Activated effector memory CD4-positive, alpha-beta T cell treated with Interleukin-2 at 50 U/mL for 16 hours (primary cell): ENCODE measurements around the gene VSNL1.
"Not testable (repeated sequence)": the region's sequence is repeated elsewhere in the genome, so short reads cannot be mapped to it uniquely, and the experiment has no call there.

Experiments
- DNase-seq: peaks from one replicate; pipeline ENCODE4 v3.0.0-alpha.2; 2020

Gene VSNL1

GRCh38 chr2:17543131-17543660, 2.7 kb downstream of the VSNL1 start:
- no peak for DNase-seq

GRCh38 chr2:17543848-17544247, 3.4 kb downstream of the VSNL1 start:
- no peak for DNase-seq

DNA sequence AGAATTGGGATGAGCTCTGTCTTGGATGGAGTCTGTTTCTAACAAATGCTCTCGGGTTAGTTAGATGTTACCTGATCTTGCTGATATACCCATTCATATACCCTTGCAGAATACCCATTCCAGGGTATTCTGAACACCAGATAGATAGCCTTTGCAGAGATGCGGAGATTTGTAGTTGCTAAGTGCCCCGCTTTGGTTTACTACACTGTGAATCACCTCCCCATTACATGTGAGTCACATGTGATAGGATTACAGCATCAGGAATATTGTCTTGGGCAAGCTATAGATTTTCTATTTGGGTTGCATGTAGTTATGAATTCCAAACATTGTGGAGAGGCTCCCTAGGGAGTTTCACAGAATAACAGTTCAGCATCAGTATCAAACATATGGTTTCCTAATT, 3.8 kb downstream of the VSNL1 start:
- DNase-seq: no peak

- no peak for DNase-seq
Observed at GRCh38 chr2:17545680-17546613, 5.5 kb downstream of the VSNL1 start.

DNA sequence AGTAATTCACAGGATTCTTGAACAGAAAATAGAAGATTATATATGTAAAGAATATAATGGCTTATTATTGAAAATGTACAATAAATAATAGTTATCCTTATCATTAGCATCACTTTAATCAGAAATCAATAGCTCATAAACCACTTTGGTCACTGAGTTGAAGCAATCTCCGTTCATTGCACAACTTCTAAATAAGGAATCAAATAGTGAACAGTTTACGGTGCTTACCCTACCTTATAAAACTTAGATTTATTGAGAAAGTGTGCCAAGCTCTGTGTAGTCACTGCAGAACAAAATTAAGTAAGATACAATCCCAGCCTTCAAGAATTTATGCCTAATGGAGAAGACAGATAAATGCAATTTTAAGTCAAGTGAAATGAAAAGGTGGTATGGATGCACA, 6.7 kb downstream of the VSNL1 start:
- DNase-seq: no peak

- no peak for DNase-seq
Observed at GRCh38 chr2:17547737-17548136, 7.2 kb downstream of the VSNL1 start.

DNA sequence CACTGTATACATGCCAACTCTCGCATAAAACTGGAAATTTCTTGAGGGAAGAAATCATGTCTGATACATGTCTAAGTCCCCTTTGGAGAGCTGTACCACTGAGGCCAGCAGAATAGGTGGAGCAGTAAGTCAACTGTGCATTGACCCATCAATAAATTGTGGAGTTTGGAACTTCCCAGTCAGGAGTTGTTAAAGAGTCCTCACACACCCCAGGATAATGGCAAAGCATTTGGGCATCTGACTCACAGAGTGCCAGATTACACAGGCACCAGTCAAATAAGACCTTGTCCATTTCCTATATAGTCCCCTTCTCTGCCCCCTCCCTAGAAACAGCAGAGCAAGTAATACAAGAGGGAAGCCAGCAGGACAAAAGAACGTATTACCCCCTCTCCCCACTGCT, 10.4 kb downstream of the VSNL1 start:
- no peak for DNase-seq

- DNase-seq: no peak
Observed at GRCh38 chr2:17555150-17555549, 14.7 kb downstream of the VSNL1 start.

- DNase-seq: no peak
Observed at GRCh38 chr2:17557596-17557995, 17.1 kb downstream of the VSNL1 start.

DNA sequence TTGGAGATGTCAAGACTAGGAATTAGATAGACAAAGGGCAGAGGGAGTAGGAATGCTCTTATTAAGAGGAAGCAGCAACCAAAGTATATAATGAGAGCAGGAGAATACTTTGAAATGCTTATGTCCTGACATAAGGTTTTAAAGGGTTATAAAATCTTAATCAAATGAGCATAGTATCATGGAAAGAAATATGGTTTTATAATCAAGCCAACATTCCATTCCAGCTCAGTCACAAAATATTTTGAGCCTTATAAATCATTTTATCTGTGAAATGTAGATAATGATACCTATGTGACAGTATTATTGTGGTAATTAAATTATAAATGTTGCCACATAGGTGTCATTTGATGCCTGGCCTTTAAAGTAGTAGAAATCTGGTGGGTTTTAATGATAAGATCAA, 17.6 kb downstream of the VSNL1 start:
- DNase-seq: no peak

- DNase-seq: no peak
Observed at GRCh38 chr2:17558878-17559277, 18.4 kb downstream of the VSNL1 start.

- DNase-seq: not testable (repeated sequence)
Observed at GRCh38 chr2:17565726-17566125, 25.2 kb downstream of the VSNL1 start.

DNA sequence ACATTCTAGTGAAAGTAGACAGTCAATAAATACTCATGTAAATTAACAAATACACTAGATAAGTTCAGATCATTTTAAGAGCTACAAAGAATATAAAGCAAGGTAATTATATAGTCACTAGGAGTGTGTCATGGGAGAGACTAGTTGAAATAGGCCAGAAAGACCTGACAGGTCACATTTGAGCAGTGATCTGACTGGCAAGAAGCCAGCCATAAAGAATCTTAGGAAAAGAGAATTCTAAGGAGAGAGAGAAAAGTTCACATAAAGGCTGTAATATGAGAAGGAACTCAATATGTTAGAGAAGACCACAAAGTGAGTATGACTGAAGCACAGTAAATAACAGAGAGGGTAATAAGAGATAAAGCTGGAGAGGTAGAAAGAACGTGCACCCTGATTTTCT, 31.2 kb downstream of the VSNL1 start:
- no peak for DNase-seq

DNA sequence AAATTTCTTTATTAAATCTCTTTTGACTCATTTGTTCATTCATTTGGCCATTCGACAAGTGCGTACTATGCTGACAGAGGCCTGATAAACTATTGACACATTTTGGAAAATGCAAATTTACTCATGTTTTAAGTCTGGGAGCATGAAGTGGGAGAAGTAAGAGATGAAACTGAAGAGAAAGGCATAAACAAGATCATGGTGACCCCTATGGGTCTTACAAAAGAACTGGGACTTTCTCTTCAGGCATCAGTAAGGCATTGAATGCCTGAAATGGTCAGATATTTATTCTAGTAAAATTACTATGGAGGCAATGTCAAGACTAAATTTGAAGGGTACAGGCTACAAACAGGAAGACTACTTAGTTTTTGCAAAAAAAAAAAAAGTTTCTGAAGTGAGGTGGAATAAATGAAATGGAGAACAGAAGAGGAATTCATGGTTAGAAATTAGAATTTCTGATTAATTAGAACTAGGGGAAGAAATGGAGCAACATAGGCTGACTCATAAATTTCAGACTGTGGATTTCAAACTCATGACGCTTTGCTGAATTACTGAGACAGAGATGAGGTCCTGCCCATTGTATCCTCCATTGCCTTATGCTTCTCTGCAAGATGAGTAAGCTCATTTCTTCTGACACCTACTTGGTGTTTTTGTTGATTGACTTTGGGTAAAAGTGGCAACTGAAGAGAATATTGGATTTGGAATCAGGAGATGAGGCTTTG, 32.7 kb downstream of the VSNL1 start:
- DNase-seq: no peak

GRCh38 chr2:17573804-17574175, 33.3 kb downstream of the VSNL1 start:
- DNase-seq: no peak

DNA sequence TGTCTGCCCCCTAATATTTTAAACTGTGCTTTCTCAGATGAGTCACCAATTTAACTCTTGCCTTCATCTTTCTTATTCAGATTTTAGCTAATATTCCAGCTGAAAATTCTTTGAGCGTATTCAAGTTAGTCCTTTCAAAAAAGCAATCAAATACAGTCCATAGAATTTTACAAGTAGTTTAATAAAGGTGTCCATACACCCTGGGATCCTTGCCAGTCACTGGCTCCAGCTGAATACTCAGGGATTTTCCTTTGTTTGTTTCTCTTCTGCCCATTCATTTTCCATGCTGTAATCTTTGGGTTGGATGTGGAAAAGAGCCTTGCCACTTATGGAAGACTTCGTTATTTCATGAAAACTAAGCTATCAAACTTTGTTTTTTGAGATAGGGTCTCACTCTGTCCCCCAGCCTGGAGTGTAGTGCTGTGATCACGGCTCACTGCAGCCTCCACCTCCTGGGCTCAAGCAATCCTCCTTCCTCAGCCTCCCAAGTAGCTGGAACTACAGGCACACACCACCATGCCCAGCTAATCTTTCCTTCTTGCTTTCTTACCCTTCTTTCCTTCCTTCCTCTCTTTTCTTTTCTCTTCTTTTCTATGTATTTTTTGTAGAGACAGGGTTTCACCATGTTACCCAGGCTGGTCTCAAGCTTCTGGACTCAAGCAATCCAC, 34.0 kb downstream of the VSNL1 start:
- DNase-seq: no peak

DNA sequence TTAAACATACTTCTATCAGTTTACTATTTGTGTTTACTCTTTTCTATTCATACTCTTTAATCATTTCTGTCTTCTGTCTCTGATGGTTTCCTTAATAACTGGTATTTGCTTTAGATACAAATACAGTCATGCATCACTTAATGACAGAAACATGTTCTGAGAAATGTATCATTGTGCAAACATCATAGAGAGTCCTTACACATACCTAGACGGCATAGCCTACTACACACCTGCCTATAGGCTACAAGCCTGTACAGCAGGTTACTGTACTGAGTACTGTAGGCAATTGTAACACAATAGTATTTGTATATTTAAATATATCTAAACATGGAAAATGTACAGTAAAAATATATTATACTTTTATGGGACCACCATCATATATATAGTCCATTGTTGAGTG, 36.3 kb downstream of the VSNL1 start:
- DNase-seq: no peak

- DNase-seq: no peak
Observed at GRCh38 chr2:17578466-17578928, 38.0 kb downstream of the VSNL1 start.

DNA sequence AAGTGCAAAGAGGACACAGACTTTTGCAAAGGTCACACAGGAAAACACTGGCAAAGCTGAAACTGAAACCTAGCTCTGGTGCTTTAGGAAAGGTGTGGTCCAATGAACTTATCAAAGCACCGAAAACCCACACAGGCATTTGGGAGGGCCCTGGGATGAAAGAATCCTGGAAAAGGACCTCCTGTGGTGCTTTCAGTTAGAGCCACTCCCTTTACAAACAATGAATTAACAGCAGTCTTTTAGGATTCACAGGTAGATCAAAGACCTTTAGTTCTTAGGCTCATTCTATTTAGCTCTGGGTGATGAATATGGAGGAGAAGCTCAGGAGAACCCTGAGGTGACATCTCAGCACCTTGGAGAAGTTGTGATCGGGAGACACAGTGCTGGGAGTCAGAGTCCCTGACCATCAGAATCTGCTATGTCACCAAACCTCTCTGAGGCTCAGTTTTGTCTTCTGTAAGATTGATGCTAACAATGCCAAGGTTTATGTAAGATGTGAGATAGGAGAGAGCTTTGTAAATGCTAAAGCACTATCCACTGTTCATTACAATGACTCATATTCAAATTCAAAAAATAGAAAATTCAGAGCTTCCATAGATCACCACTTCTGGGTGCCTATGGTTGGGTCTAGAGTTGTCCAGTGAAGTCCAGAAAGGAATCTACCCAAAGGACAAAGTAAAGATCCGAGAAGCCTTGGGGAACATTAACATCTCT, 39.3 kb downstream of the VSNL1 start:
- DNase-seq: no peak

DNA sequence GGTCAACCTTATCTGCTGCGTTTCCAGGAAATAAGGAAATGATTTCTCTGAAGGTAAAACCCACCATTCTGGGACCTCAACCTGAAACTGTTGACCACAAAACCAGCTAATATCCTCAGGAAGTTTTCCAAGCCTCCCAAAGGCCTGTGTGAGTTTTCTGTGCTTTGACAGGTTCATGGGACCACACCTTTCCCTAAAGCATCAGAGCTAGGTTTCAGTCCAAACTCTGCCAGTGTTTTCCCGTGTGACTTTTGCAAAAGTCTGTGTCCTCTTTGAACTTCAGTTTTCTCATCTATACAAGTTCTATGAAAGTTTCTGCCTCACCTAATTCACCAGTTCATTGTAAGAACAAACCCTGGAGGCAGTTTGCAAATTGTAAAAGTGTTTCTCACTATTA, 39.8 kb downstream of the VSNL1 start:
- DNase-seq: no peak

DNA sequence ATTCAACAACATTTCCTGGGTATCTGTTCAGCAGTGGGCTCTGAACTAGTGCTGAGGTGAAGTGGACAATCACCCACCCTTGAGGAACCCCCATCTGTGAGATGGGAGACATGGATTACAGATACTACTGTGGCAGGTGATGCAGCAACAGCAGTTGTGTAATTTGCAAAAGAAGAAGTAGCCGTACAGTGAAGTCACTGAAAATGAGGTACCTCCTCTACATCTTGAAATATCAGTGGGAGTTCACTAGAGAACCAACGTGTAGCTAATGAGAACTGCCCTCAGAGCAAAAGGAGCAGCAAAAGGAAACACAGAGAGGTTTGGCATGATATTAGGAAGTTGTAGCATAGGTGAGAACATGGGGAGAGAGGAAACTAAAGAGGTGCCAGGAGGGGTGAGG, 41.3 kb downstream of the VSNL1 start:
- no peak for DNase-seq

DNA sequence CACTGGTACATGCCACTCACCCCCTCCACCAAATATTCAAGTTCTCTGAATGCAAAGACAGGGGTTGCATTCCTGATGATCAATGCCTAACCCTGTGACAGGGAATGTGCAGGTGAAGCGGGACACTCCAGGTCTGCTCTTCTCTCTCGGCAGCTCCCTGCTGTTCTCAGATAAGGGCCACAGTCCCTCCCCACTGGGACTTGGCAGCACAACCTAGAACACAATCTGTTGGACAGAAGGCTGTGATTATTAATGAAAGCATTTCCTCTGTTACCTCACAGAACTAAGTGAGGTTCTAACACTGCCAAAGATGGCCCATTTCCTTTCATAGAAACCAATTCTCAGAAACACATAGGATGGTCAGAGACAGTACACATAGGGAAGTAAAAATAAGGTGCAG, 42.7 kb downstream of the VSNL1 start:
- no peak for DNase-seq

GRCh38 chr2:17583646-17584045, 43.1 kb downstream of the VSNL1 start:
- no peak for DNase-seq
